Measurements from ENCODE around the gene PXK. TPM values are rescaled to one million over a fixed set of nuclear protein-coding genes. Genes with fewer than 3 reads are reported as not detected.

Gene PXK
- total and polyA plus RNA-seq, 10 of the 15 experiments (the other 5 are each of a cell fraction or from before 2014, with no cell fraction given): 8.4 to 38.0 (median 27.6) TPM

- ChIA-PET POLR2A (no interaction called here), SMC1A (ENCODE audit: uncharacterized antibody, unreplicated experiment) (interaction anchor here (0.9 to 1.8 kb wide), 3 partner anchors 25 to 43 kb away, joined by 3 to 5 read pairs (median 5); no protein-coding TSS in a partner anchor), CTCF (interaction anchor here (1.0 kb wide), 2 partner anchors 41 to 43 kb away, joined by 3 read pairs; no protein-coding TSS in a partner anchor), RAD21 (ENCODE audit: unreplicated experiment) (interaction anchor here (0.8 kb wide), 1 partner anchor 18 kb away, joined by 3 read pairs; no protein-coding TSS in a partner anchor)
- no peak overlapping the region for H3K27ac ChIP-seq (ENCODE audit: control insufficient read depth, insufficient read depth)
- H2AFZ ChIP-seq (ENCODE audit: control insufficient read depth, low read depth, low read length): no peak overlapping the region
- no peaks in the 10 kb centered on the region for H4K20me1 ChIP-seq (ENCODE audit: control insufficient read depth, insufficient read depth)
- no peak overlapping the region for H3K4me3 ChIP-seq
- H3K4me2 ChIP-seq (ENCODE audit: control insufficient read depth, insufficient read depth): no peak overlapping the region
- no peaks in the 10 kb centered on the region for H3K27me3 ChIP-seq (replicated peaks in 1 of 2; ENCODE audit: control insufficient read depth in 2 of 2, insufficient read depth in 2 of 2, low read length in 1 of 2)
- H3K4me1 ChIP-seq (ENCODE audit: control insufficient read depth, insufficient read depth, low read length): no peaks in the 10 kb centered on the region
- BruUV-seq (replicated peaks): no TSS peak
- FAIRE-seq (no peak), DNase-seq (ENCODE audit: low read depth, low spot score) (no peak), ATAC-seq (no peak)
- WGBS (ENCODE audit: insufficient coverage, insufficient replicate concordance, low lambda C conversion rate, missing lambda C conversion rate): 77% methylated on average over 5 of the region's 5 CpGs
- H3K79me2 ChIP-seq (ENCODE audit: control insufficient read depth, insufficient read depth, low read length): no peaks in the 10 kb centered on the region
- in situ Hi-C loops (cut with MboI) (no loop called here), intact Hi-C loops (cut with micrococcal nuclease; ENCODE audit: unreplicated experiment) (no loop called here)
- H3K9ac ChIP-seq (ENCODE audit: control insufficient read depth, insufficient read depth, low read length): no peak overlapping the region
- no peaks in the 10 kb centered on the region for H3K36me3 ChIP-seq (ENCODE audit: control insufficient read depth in 2 of 2, insufficient read depth in 2 of 2, low read length in 1 of 2)
- no peaks in the 10 kb centered on the region for H3K9me3 ChIP-seq (replicated peaks; ENCODE audit: control insufficient read depth, insufficient read depth, low read length)
- TF ChIP-seq NR2F1 (conservative IDR thresholded peaks at IDR 0.05): no peak
- no peak for TF ChIP-seq YY1 (IDR thresholded peaks at IDR 0.05; ENCODE audit: low read depth, low read length)
- TF ChIP-seq TCF12 (IDR thresholded peaks at IDR 0.05; ENCODE audit: low read depth, low read length): no peak
- no peak for TF ChIP-seq EP300 (IDR thresholded peaks at IDR 0.05; ENCODE audit: borderline replicate concordance in 1 of 2, control insufficient read depth in 1 of 2, low read depth in 2 of 2, low read length in 2 of 2)
- TF ChIP-seq EED (IDR thresholded peaks at IDR 0.05; ENCODE audit: low read depth): no peak
- no peak for TF ChIP-seq KLF5 (IDR thresholded peaks at IDR 0.05; ENCODE audit: partially characterized antibody)
- no peak for TF ChIP-seq ZZZ3 (IDR thresholded peaks at IDR 0.05; ENCODE audit: control insufficient read depth, insufficient read length, low read depth)
- TF ChIP-seq SMAD5 (IDR thresholded peaks at IDR 0.05; ENCODE audit: low read depth): no peak
- no peak for TF ChIP-seq NR2C2 (IDR thresholded peaks at IDR 0.05; ENCODE audit: borderline replicate concordance, control insufficient read depth, insufficient read length, low read depth)
- no peak for TF ChIP-seq ZNF687 (IDR thresholded peaks at IDR 0.05)
- no peak for TF ChIP-seq POU2F2 (IDR thresholded peaks at IDR 0.05; ENCODE audit: borderline replicate concordance, low read depth, low read length)
- no peak for TF ChIP-seq IRF5 (IDR thresholded peaks at IDR 0.05; ENCODE audit: borderline replicate concordance)
- no peak for TF ChIP-seq HSF1 (IDR thresholded peaks at IDR 0.05; ENCODE audit: low read depth, low read length)
- no peak for TF ChIP-seq USF1 (IDR thresholded peaks at IDR 0.05; ENCODE audit: borderline replicate concordance, extremely low read length, insufficient read depth, low read depth, low read length)
- TF ChIP-seq ATF3 (IDR thresholded peaks at IDR 0.05; ENCODE audit: borderline replicate concordance, extremely low read depth, low read depth, low read length): no peak
These were observed 44.5 kb downstream of the PXK start for GRCh38 chr3:58377168-58377567.
